H1 (cell line): ENCODE data around the gene IL1RAPL1. TPM values are rescaled to one million over a fixed set of nuclear protein-coding genes. Genes with fewer than 3 reads are reported as not detected.

ENCODE experiments used
- CTCF ChIA-PET: fragments of 300-600 bp; sonication (Branson Sonifier 250); formaldehyde crosslinking; loops from one replicate; lab custom pipeline; 2021; ENCODE audit not compliant: partially characterized antibody; lab: Charles Lee
- POLR2A ChIA-PET: fragments of 300-600 bp; sonication (Branson Sonifier 250); formaldehyde crosslinking; loops from one replicate; lab custom pipeline; 2021; ENCODE audit warnings: inconsistent platforms; ENCODE audit not compliant: partially characterized antibody; lab: Charles Lee
- DNase-seq, 2 experiments: peaks; one replicate each; pipeline versions ENCODE4 v3.0.0 to v3.0.0-alpha.2; 2010 to 2022; ENCODE audit warnings: low spot score in 2 of 2, low read depth in 1 of 2, mixed read lengths in 1 of 2
- FAIRE-seq: peaks from 2 replicates; lab custom pipeline; 2011; peaks lifted over from hg19 to GRCh38; lab: Jason Lieb, UNC
- H2AFZ ChIP-seq: 2 replicates; pipeline ENCODE4 v1.8.1; 2012; ENCODE audit warnings: low read length, inconsistent platforms
- H2AK5ac ChIP-seq: 2 replicates; pipeline ENCODE4 v1.6.1; 2013; ENCODE audit warnings: low read depth, low read length
- H2BK120ac ChIP-seq: replicated peaks from 2 replicates; pipeline ENCODE3; 2013; ENCODE audit warnings: low read depth, low read length, inconsistent platforms
- H2BK12ac ChIP-seq: 2 replicates; pipeline ENCODE4 v1.6.1; 2013; ENCODE audit warnings: low read depth, low read length
- H2BK15ac ChIP-seq: 2 replicates; pipeline ENCODE4 v1.6.1; 2013; ENCODE audit warnings: low read length
- H2BK20ac ChIP-seq: 2 replicates; pipeline ENCODE4 v1.6.1; 2013; ENCODE audit warnings: low read length
- H2BK5ac ChIP-seq: 2 replicates; pipeline ENCODE4 v1.6.1; 2013; ENCODE audit warnings: low read depth, low read length
- H3K14ac ChIP-seq: 2 replicates; pipeline ENCODE4 v1.6.1; 2013; ENCODE audit warnings: inconsistent platforms; ENCODE audit not compliant: insufficient read length
- H3K18ac ChIP-seq: 2 replicates; pipeline ENCODE4 v1.6.1; 2013; ENCODE audit warnings: low read length; ENCODE audit errors: extremely low read depth
- H3K23ac ChIP-seq: 2 replicates; pipeline ENCODE4 v1.6.1; 2013; ENCODE audit warnings: inconsistent platforms; ENCODE audit not compliant: insufficient read length
- H3K23me2 ChIP-seq: 2 replicates; pipeline ENCODE4 v1.6.1; 2013; ENCODE audit warnings: low read depth, low read length
- H3K27ac ChIP-seq: 2 replicates; pipeline ENCODE4 v1.6.1; 2011; ENCODE audit warnings: low read depth, low read length, inconsistent platforms
- H3K27me3 ChIP-seq, 4 experiments: replicated peaks in 1 of 4; 1 replicate in 1 of 4; 2 replicates in 3 of 4; pipeline versions ENCODE4 v1.6.1 to v1.8.1; 2011 to 2013; ENCODE audit warnings: low read length in 3 of 4, mild to moderate bottlenecking in 3 of 4, inconsistent platforms in 2 of 4, mixed read lengths in 2 of 4, moderate library complexity in 1 of 4; ENCODE audit not compliant: control insufficient read depth in 3 of 4, insufficient read depth in 3 of 4; ENCODE audit errors: extremely low read depth in 1 of 4
- H3K36me3 ChIP-seq, 4 experiments: 2 replicates each; pipeline versions ENCODE4 v1.6.1 to v1.8.1; 2011 to 2013; ENCODE audit warnings: mild to moderate bottlenecking in 4 of 4, low read length in 3 of 4, moderate library complexity in 2 of 4, control low read depth in 1 of 4, inconsistent platforms in 1 of 4; ENCODE audit not compliant: insufficient read depth in 4 of 4, control insufficient read depth in 2 of 4
- H3K4ac ChIP-seq: replicated peaks from 2 replicates; pipeline ENCODE3; 2013; ENCODE audit warnings: low read length, low read depth, mixed read lengths, inconsistent platforms; ENCODE audit not compliant: insufficient read length
- H3K4me1 ChIP-seq, 4 experiments: replicated peaks in 1 of 4; 1 replicate in 1 of 4; 2 replicates in 3 of 4; pipeline versions ENCODE4 v1.6.1 to v1.8.1; 2011 to 2013; ENCODE audit warnings: low read length in 3 of 4, inconsistent platforms in 2 of 4, mixed read lengths in 1 of 4; ENCODE audit not compliant: insufficient read depth in 4 of 4, control insufficient read depth in 3 of 4
- H3K4me2 ChIP-seq, 2 experiments: 2 replicates each; pipeline versions ENCODE4 v1.6.1 to v1.8.1; 2011 to 2013; ENCODE audit warnings: low read depth in 2 of 2, low read length in 2 of 2, control low read depth in 1 of 2, inconsistent platforms in 1 of 2, mild to moderate bottlenecking in 1 of 2; ENCODE audit not compliant: insufficient read depth in 1 of 2
- H3K4me3 ChIP-seq, 4 experiments: fragments of 200-600, 300-600 bp in 1 of 4; sonication (generic), shearing (Covaris generic), sonication (Bioruptor Twin) in 1 of 4; 2 replicates each; pipeline versions ENCODE4 v1.5.1 to v1.8.1; 2011 to 2016; ENCODE audit warnings: low read length in 4 of 4, low read depth in 3 of 4, control low read depth in 2 of 4, inconsistent platforms in 2 of 4, mild to moderate bottlenecking in 2 of 4, mixed read lengths in 1 of 4, moderate library complexity in 1 of 4; ENCODE audit not compliant: insufficient read depth in 2 of 4; ENCODE audit errors: extremely low read depth in 1 of 4
- H3K56ac ChIP-seq: replicated peaks from 2 replicates; pipeline ENCODE3; 2013; ENCODE audit warnings: low read depth, mild to moderate bottlenecking, mixed read lengths, low read length, inconsistent platforms; ENCODE audit not compliant: insufficient read length
- H3K79me1 ChIP-seq: 2 replicates; pipeline ENCODE4 v1.6.1; 2013; ENCODE audit warnings: low read depth, low read length, control low read depth
- H3K79me2 ChIP-seq, 2 experiments: 2 replicates each; pipeline versions ENCODE4 v1.6.1 to v1.8.1; 2012 to 2013; ENCODE audit warnings: low read length in 2 of 2, mild to moderate bottlenecking in 2 of 2, inconsistent platforms in 1 of 2; ENCODE audit not compliant: insufficient read depth in 2 of 2, control insufficient read depth in 1 of 2
- H3K9ac ChIP-seq, 4 experiments: replicated peaks in 1 of 4; 1 replicate in 1 of 4; 2 replicates in 3 of 4; pipeline versions ENCODE4 v1.6.1 to v1.8.1; 2011 to 2013; ENCODE audit warnings: low read depth in 3 of 4, low read length in 3 of 4, control low read depth in 2 of 4, mild to moderate bottlenecking in 2 of 4, moderate library complexity in 2 of 4, inconsistent platforms in 1 of 4; ENCODE audit errors: extremely low read depth in 1 of 4
- H3K9me3 ChIP-seq, 2 experiments: 2 replicates each; pipeline versions ENCODE4 v1.6.1 to v1.8.1; 2012 to 2013; ENCODE audit warnings: mild to moderate bottlenecking in 2 of 2, moderate library complexity in 2 of 2, control low read depth in 1 of 2, inconsistent platforms in 1 of 2, low read depth in 1 of 2, low read length in 1 of 2, mixed read lengths in 1 of 2; ENCODE audit not compliant: insufficient read depth in 2 of 2
- H4K20me1 ChIP-seq, 2 experiments: replicated peaks in 1 of 2; 2 replicates each; pipeline versions ENCODE3 to v1.8.1; 2011 to 2013; ENCODE audit warnings: inconsistent platforms in 2 of 2, low read length in 2 of 2, mild to moderate bottlenecking in 1 of 2; ENCODE audit not compliant: insufficient read depth in 2 of 2, control insufficient read depth in 1 of 2
- H4K5ac ChIP-seq: 2 replicates; pipeline ENCODE4 v1.6.1; 2013; ENCODE audit warnings: low read length, low read depth, mixed read lengths, inconsistent platforms; ENCODE audit not compliant: insufficient read length
- H4K8ac ChIP-seq: 2 replicates; pipeline ENCODE4 v1.8.0; 2013; ENCODE audit warnings: mild to moderate bottlenecking, moderate library complexity, low read length, inconsistent platforms; ENCODE audit not compliant: insufficient read depth; ENCODE audit errors: extremely low read depth
- H4K91ac ChIP-seq: replicated peaks from 2 replicates; pipeline ENCODE3; 2013; ENCODE audit warnings: low read length, mixed read lengths, inconsistent platforms; ENCODE audit not compliant: insufficient read length
- CHD1 ChIP-seq: IDR thresholded peaks from 2 replicates; pipeline ENCODE4 v1.6.1; 2012; ENCODE audit warnings: low read depth, low read length, improper control_type of control experiment
- CREB1 ChIP-seq: IDR thresholded peaks from 2 replicates; pipeline ENCODE4 v1.6.1; 2012; ENCODE audit warnings: inconsistent platforms
- MAX ChIP-seq: IDR thresholded peaks from 2 replicates; pipeline ENCODE4 v1.6.1; 2012; ENCODE audit warnings: inconsistent platforms
- POU5F1 ChIP-seq: IDR thresholded peaks from 2 replicates; pipeline ENCODE4 v1.6.1; 2011; ENCODE audit warnings: low read depth, mild to moderate bottlenecking, low read length, moderate library complexity
- RFX5 ChIP-seq: IDR thresholded peaks from 2 replicates; pipeline ENCODE4 v1.6.1; 2011; ENCODE audit warnings: low read depth, low read length, improper control_type of control experiment, borderline replicate concordance
- SAP30 ChIP-seq: fragments of 300-600 bp; sonication (generic); IDR thresholded peaks from 2 replicates; pipeline ENCODE4 v1.7.1; 2012; ENCODE audit warnings: low read length, moderate library complexity, mild to moderate bottlenecking, inconsistent platforms; ENCODE audit not compliant: insufficient read depth, insufficient replicate concordance
- SRF ChIP-seq: IDR thresholded peaks from 2 replicates; pipeline ENCODE4 v1.6.1; 2011; ENCODE audit warnings: mild to moderate bottlenecking, low read depth, low read length, moderate library complexity
- TBP ChIP-seq: IDR thresholded peaks from 2 replicates; pipeline ENCODE4 v1.6.1; 2011; ENCODE audit warnings: low read depth, low read length, improper control_type of control experiment
- polyA plus RNA-seq, 7 experiments: library from polyadenylated mRNA; depleted of rRNA in 3 of 7; stranded (reverse) in 5 of 7; unstranded in 2 of 7; fragments of >200 nt in 5 of 7; fragments of 200-250 nt in 2 of 7; gene quantifications; 1 replicate in 5 of 7; 2 replicates in 1 of 7; 4 replicates in 1 of 7; pipeline versions ENCODE4 v1.2.1 to v1.2.3, GENCODE V29; 2011 to 2013; ENCODE audit warnings: missing spikeins in 2 of 7, mixed read lengths in 2 of 7
- total RNA-seq: library from RNA; stranded (reverse); fragmentation: NEBNext Ultra II Directional; extraction: Animal tissue kit (Norgen Biotek cat#: 25700); gene quantifications from 2 replicates; pipeline ENCODE4 v1.2.1, GENCODE V29; 2021

IL1RAPL1 gene
- total and polyA plus RNA-seq, 2 of the 8 experiments (the other 6 are each of a cell fraction or from before 2014, with no cell fraction given) = 0.11 to 0.35 TPM

- TF ChIP-seq SAP30 = no peak
Measured at GRCh38 chrX:29652484-29652883, 1065.2 kb downstream of the IL1RAPL1 start (continued).

GRCh38 chrX:29653721-29654120, 1066.5 kb downstream of the IL1RAPL1 start:
- H3K4me2 ChIP-seq = no peak overlapping the region
- no peak overlapping the region for H3K14ac ChIP-seq
- H3K56ac ChIP-seq = no peak overlapping the region
- no peak overlapping the region for H3K18ac ChIP-seq
- no peak overlapping the region for H3K4me3 ChIP-seq
- no peak overlapping the region for H2BK15ac ChIP-seq
- no peaks in the 10 kb centered on the region; the same call in 1 of the 2 replicates for H3K23me2 ChIP-seq
- H3K9me3 ChIP-seq = no peaks in the 10 kb centered on the region
- H2AK5ac ChIP-seq = no peak overlapping the region
- H4K5ac ChIP-seq = no peak overlapping the region
- ChIA-PET CTCF (interaction anchor here (0.6 kb wide), 1 partner anchor 1045 kb away, joined by 4 read pairs; no protein-coding TSS in a partner anchor), POLR2A (no interaction called here)
- no peaks in the 10 kb centered on the region for H3K79me2 ChIP-seq
- TF ChIP-seq MAX (no peak), RFX5 (no peak), TBP (no peak), CHD1 (no peak), POU5F1 (no peak), SRF (no peak), CREB1 (no peak)
- H2AFZ ChIP-seq = no peak overlapping the region
- H2BK5ac ChIP-seq = no peak overlapping the region
- no peaks in the 10 kb centered on the region for H4K20me1 ChIP-seq
- H3K4ac ChIP-seq = no peak overlapping the region
- no peak overlapping the region for H3K9ac ChIP-seq
- DNase-seq = no peak
- H3K27ac ChIP-seq = no peak overlapping the region
- no peak overlapping the region for H2BK120ac ChIP-seq
- no peak overlapping the region for H4K91ac ChIP-seq
- no peak overlapping the region for H3K23ac ChIP-seq
- no peak for FAIRE-seq
- H3K79me1 ChIP-seq = no peaks in the 10 kb centered on the region
- H4K8ac ChIP-seq = no peak overlapping the region
- no peak overlapping the region for H2BK12ac ChIP-seq
- no peak overlapping the region for H2BK20ac ChIP-seq
- no peaks in the 10 kb centered on the region for H3K36me3 ChIP-seq
- no peaks in the 10 kb centered on the region for H3K27me3 ChIP-seq
- H3K4me1 ChIP-seq = no peaks in the 10 kb centered on the region
